GM12864 (cell line): ENCODE data around the gene CDK4.

Experiments
- DNase-seq: peaks from one replicate; pipeline ENCODE4 v3.0.0-alpha.2; 2011; ENCODE audit warnings: low read depth
- H3K4me3 ChIP-seq: 2 replicates; pipeline ENCODE4 v1.5.1; 2011; ENCODE audit warnings: mild to moderate bottlenecking, low read depth, low read length, control low read depth
- CTCF ChIP-seq: IDR thresholded peaks from 2 replicates; pipeline ENCODE4 v1.5.1; 2011; ENCODE audit warnings: low read depth, mild to moderate bottlenecking, moderate library complexity, low read length, control low read depth, inconsistent platforms; ENCODE audit errors: missing control alignments

Gene CDK4

GRCh38 chr12:57751432-57751787, 700 bp downstream of the CDK4 start:
- DNase-seq = no peak
- H3K4me3 ChIP-seq = peak overlapping the region; percentile 90
- no peak for TF ChIP-seq CTCF

- H3K4me3 ChIP-seq = peak overlapping the region; percentile 90
- no peak for TF ChIP-seq CTCF
- no peak for DNase-seq
Observed at GRCh38 chr12:57750561-57751431, 1.3 kb downstream of the CDK4 start.

GRCh38 chr12:57749061-57749460, 3.0 kb downstream of the CDK4 start:
- DNase-seq = no peak
- no peak for TF ChIP-seq CTCF
- no peak overlapping the region for H3K4me3 ChIP-seq

DNA sequence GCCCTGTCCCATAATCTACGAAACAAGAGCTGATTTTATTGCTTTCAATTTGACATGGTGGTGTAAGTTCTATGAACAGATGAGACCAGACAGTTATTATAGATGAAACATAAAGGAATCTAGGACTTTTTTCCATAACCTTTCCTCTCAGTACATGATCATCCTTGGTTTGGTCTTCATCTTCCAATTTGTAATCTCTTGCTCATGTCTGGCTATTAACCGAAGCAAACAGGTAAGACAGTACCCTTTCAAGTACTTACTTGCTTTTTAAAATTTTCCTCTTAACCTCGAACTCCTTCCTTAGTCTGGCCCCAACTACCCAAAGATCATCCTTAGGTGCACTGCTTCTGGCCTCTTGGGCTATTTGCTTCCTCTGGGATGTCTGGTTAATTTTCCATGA, 6.1 kb downstream of the CDK4 start:
- DNase-seq = no peak
- no peak for TF ChIP-seq CTCF

GRCh38 chr12:57745485-57745881, 6.6 kb downstream of the CDK4 start:
- H3K4me3 ChIP-seq = peak overlapping the region; percentile 84
- DNase-seq = no peak

More for the DNA sequence above, 6.1 kb downstream of the CDK4 start:
- peak overlapping the region; percentile 84; the same call in 1 of the 2 replicates for H3K4me3 ChIP-seq

GRCh38 chr12:57744777-57745484, 7.2 kb downstream of the CDK4 start, which contains the start of gene TSPAN31:
Gene TSPAN31 (plus strand): TSS chr12:57745039. CDS start chr12:57745155, 116 bp downstream.
- peak; percentile 97 for DNase-seq
- peak within 1 kb of the TSS; percentile 84 for H3K4me3 ChIP-seq
- TF ChIP-seq CTCF = no peak

More at GRCh38 chr12:57745485-57745881, 6.6 kb downstream of the CDK4 start:
- no peak for TF ChIP-seq CTCF
